Right atrium auricular region (tissue), 2 donors: ENCODE results near the gene PDK4. TPM values are rescaled to one million over a fixed set of nuclear protein-coding genes. Genes with fewer than 3 reads are reported as not detected.

Source experiments
- DNase-seq: peaks from one replicate; pipeline ENCODE4 v3.0.0-alpha.2; 2019; ENCODE audit warnings: low spot score
- H3K27ac ChIP-seq, 2 donors: fragments of 200-600 bp; sonication (generic); 1 replicate in 1 of 2; 2 replicates in 1 of 2; pipeline ENCODE4 v1.5.1; 2016 to 2019
- H3K27me3 ChIP-seq, 2 donors: fragments of 200-600 bp; sonication (generic); one replicate each; pipeline versions ENCODE4 v1.5.1 to v1.6.0; 2017 to 2019
- H3K36me3 ChIP-seq: fragments of 200-600 bp; sonication (generic); one replicate; pipeline ENCODE4 v1.5.1; 2016
- H3K4me1 ChIP-seq, 2 donors: fragments of 200-600 bp; sonication (generic); one replicate each; pipeline versions ENCODE4 v1.5.1 to v1.6.0; 2017 to 2019
- H3K4me3 ChIP-seq, 2 donors: fragments of 200-600 bp; sonication (generic); 1 replicate in 1 of 2; 2 replicates in 1 of 2; pipeline ENCODE4 v1.5.1; 2017 to 2019; ENCODE audit warnings: mild to moderate bottlenecking in 1 of 2, moderate library complexity in 1 of 2
- H3K9me3 ChIP-seq, 2 donors: fragments of 200-600 bp; sonication (generic); one replicate each; pipeline ENCODE4 v1.5.1; 2019
- total RNA-seq, 2 donors: library from RNA; depleted of rRNA; stranded (reverse); fragments of >200 nt; gene quantifications; one replicate each; pipeline ENCODE4 v1.1.0, GENCODE V29; 2016
- TF ChIP-seq, protein P1 (sequence below), 2 donors: fragments of 200-600 bp; sonication (generic); IDR thresholded peaks; one replicate each; pipeline ENCODE4 v1.5.1; 2019; ENCODE audit warnings: antibody characterized with exemption in 2 of 2

The PDK4 gene
- total RNA-seq, 2 donors from 2014 or later = 337 to 712 TPM

DNA sequence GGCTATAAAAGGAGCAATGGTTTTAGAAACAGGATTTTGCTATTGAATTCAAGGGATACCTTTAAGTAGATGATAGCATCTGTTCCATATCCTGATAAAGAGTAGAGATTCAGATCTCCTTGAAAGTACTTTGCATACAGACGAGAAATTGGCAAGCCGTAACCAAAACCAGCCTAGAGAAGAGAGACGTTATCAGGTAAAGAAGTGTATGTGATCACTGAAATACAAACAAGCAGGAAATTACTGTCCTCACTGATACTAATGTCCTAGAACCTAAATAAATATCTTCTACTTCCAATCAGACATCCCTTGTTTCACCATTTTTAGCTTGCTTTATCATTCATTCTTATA is 9.4 kb downstream of the PDK4 start:
- no peak for DNase-seq
- Histone ChIP-seq H3K36me3 (peaks cover 92% of the 10 kb centered on the region), H3K27me3 (no peaks in the 10 kb centered on the region), H3K9me3 (no peaks in the 10 kb centered on the region), H3K27ac (peak overlapping the region; percentile 16 to 100), H3K4me3 (peak overlapping the region in 1 of 2 donors; percentile 6), H3K4me1 (peaks cover 0 to 56% of the 10 kb centered on the region in 2 donors)
- TF ChIP-seq, protein P1, sequence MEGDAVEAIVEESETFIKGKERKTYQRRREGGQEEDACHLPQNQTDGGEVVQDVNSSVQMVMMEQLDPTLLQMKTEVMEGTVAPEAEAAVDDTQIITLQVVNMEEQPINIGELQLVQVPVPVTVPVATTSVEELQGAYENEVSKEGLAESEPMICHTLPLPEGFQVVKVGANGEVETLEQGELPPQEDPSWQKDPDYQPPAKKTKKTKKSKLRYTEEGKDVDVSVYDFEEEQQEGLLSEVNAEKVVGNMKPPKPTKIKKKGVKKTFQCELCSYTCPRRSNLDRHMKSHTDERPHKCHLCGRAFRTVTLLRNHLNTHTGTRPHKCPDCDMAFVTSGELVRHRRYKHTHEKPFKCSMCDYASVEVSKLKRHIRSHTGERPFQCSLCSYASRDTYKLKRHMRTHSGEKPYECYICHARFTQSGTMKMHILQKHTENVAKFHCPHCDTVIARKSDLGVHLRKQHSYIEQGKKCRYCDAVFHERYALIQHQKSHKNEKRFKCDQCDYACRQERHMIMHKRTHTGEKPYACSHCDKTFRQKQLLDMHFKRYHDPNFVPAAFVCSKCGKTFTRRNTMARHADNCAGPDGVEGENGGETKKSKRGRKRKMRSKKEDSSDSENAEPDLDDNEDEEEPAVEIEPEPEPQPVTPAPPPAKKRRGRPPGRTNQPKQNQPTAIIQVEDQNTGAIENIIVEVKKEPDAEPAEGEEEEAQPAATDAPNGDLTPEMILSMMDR (IDR thresholded peaks at IDR 0.05) = no peak

DNA sequence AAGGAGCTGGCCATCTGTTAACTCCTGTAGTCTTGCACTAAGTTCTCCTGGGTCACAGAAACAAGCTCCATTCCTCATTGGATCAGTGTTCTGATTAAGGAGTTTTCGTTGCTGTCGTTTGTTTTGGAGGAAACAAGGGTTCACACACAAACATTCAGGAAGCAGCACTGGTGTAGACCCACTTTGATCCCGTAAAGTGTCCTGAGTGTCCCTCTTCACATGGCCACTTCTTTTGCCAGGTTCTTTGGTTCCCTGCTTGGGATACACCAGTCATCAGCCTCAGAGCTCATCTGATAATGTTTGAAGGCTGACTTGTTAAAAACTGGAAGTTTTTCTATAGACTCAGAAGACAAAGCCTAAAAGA is 10.9 kb downstream of the PDK4 start:
- H3K4me1 ChIP-seq = peaks cover 0 to 41% of the 10 kb centered on the region in 2 donors
- DNase-seq = no peak
- peaks cover 77% of the 10 kb centered on the region for H3K36me3 ChIP-seq

DNA sequence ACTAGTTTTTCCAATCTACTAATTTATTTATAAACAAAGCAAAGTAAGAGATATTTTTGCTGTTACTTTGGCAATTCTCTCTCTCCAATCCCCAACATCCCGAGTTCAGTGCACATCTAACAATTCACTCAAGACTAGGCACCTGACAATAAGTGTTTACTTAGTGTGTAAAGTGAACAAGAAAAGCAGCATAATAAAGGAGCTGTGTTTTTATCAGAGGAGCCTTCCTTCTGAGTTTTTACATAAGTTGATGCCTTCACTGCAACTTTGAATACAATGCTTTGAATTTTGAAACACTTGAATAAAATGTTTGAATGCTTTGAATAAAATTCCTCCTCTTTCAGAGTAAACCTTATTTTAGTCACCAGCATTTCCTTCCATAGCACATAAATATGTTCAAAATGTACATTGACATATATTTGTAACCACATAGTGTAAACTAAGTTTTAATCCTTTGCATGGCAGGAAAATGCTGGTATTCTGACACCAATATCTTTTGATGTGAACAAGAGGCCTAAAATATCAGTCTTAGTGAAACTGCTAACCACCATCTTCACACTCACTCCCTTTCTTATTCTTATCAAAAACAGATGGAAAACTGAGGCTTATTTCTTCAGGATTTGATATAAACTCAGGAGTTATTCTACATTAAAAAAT is 11.4 kb downstream of the PDK4 start:
- peak overlapping the region in 1 of 2 donors; percentile 100 for H3K27ac ChIP-seq
- no peak overlapping the region for H3K4me3 ChIP-seq
- no peaks in the 10 kb centered on the region for H3K27me3 ChIP-seq
- peaks cover 0 to 36% of the 10 kb centered on the region in 2 donors for H3K4me1 ChIP-seq
- peaks cover 71% of the 10 kb centered on the region for H3K36me3 ChIP-seq
- TF ChIP-seq, protein P1 (IDR thresholded peaks at IDR 0.05) = no peak
- no peak for DNase-seq
- H3K9me3 ChIP-seq = no peaks in the 10 kb centered on the region

More for the DNA sequence above, 10.9 kb downstream of the PDK4 start:
- Histone ChIP-seq H3K9me3 (no peaks in the 10 kb centered on the region), H3K27ac (peak overlapping the region in 1 of 2 donors; percentile 100), H3K4me3 (no peak overlapping the region), H3K27me3 (no peaks in the 10 kb centered on the region)
- TF ChIP-seq, protein P1 (IDR thresholded peaks at IDR 0.05) = no peak

DNA sequence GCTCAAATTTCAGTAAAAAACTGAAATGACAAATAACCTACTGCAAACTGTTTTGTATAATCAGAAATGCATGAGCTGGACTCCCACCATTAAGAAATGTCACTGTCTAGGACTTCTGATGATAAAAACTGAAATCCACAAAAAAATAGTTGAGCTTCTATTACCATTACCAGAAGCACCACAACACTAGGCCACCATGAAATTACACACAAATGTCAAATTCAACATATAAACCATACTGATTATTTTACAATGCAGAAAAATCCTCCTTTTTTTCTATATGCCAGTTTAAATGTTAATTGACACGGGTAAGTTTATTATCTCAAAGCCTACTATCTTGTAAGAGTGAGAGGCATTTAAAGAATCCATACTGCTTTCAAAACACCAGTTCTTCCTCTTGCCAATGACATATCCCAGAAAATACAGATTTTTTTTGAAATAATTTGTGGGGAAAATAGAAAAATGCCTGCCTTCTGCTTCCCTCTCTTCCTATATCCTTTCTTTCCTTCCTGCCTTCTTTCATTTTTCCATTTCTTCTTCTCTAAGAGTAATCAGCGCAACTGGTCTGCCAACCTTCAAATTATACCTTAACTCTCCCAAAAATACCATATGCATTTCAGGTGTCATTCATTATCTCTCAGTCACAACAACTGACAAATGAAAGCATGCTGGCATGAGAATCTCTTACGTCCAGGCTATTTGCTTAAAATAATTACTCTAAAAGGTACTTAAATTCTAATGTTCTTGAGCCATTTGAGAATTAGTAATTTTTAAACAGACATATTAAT is 12.3 kb downstream of the PDK4 start:
- Histone ChIP-seq H3K27ac (peak overlapping the region in 1 of 2 donors; percentile 100), H3K4me3 (no peak overlapping the region), H3K4me1 (peaks cover 0 to 27% of the 10 kb centered on the region in 2 donors), H3K36me3 (peaks cover 63% of the 10 kb centered on the region), H3K27me3 (no peaks in the 10 kb centered on the region), H3K9me3 (no peaks in the 10 kb centered on the region)
- DNase-seq = no peak
- TF ChIP-seq, protein P1 (IDR thresholded peaks at IDR 0.05) = no peak

DNA sequence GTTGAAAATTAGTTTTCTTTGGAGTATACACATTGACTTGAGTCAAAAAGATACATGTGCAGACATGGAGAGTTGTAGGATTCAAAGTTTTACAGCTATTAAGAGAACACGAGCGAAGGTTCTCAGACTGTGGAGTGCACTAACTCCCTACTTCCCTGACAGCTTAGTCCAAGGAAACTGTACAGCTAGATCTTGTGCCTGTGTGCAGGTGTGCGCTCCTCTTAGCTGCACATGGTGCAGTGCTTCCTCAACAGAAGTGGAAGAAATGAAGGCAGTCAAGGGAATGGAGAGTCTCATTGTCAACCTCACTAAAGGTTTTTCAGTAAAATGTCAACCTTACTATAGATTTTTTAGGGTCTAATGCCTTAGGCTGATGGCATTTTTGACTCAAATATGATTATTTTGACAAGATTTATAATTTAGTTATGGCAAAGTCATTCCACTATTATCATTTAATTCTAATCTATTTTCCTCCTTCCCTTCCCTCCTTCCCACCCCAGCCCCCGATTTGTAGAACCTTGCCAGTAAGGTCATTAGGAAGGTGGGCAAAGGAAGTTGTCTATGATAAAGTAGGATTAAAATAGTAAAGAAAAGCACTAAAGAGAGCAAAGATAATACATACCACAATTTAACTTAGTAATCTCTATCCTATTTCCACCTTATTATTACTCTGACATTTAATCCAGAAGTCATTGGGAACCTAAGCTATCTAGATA is 13.6 kb downstream of the PDK4 start:
- DNase-seq = no peak
- Histone ChIP-seq H3K36me3 (peaks cover 50% of the 10 kb centered on the region), H3K27me3 (no peaks in the 10 kb centered on the region), H3K9me3 (no peaks in the 10 kb centered on the region), H3K4me3 (no peak overlapping the region), H3K27ac (peak overlapping the region; percentile 17 to 29), H3K4me1 (peaks cover 0 to 14% of the 10 kb centered on the region in 2 donors)
- TF ChIP-seq, protein P1 (IDR thresholded peaks at IDR 0.05) = no peak
